K562 (cell line): ENCODE results near the gene KLK3. TPM values are rescaled to one million over a fixed set of nuclear protein-coding genes. Genes with fewer than 3 reads are reported as not detected.
A peak's percentile ranks its signal among the peaks of the same experiment; 100 is the strongest.

Source experiments
- ARID2 ChIP-seq: fragments of 450-650 bp; IDR thresholded peaks from 2 replicates; pipeline ENCODE4 v1.6.1; 2017; ENCODE audit warnings: antibody characterized with exemption, mild to moderate bottlenecking
- ATF7 ChIP-seq: fragments of 450-650 bp; IDR thresholded peaks from 2 replicates; pipeline ENCODE4 v1.7.1; 2014; ENCODE audit warnings: mild to moderate bottlenecking, moderate library complexity
- BCL6 ChIP-seq: fragments of 250-450 bp; sonication (Bioruptor Pico); IDR thresholded peaks from 2 replicates; pipeline ENCODE4 v1.4.0; 2020
- BRF1 ChIP-seq: IDR thresholded peaks from 3 replicates; pipeline ENCODE4 v1.6.1; 2011; ENCODE audit warnings: borderline replicate concordance, mild to moderate bottlenecking; ENCODE audit not compliant: insufficient read length; ENCODE audit errors: extremely low read depth
- CBX8 ChIP-seq: fragments of 200-600 bp; sonication (generic); IDR thresholded peaks from 2 replicates; pipeline ENCODE4 v1.6.1; 2012; ENCODE audit warnings: borderline replicate concordance, mixed run types, low read depth, mild to moderate bottlenecking, moderate library complexity, mixed read lengths, low read length, control low read depth, inconsistent platforms; ENCODE audit not compliant: poor library complexity, severe bottlenecking; ENCODE audit errors: extremely low read depth
- CC2D1A ChIP-seq: fragments of 450-650 bp; IDR thresholded peaks from 2 replicates; pipeline ENCODE4 v1.6.1; 2017; ENCODE audit warnings: mild to moderate bottlenecking
- DDX20 ChIP-seq: fragments of 450-650 bp; IDR thresholded peaks from 2 replicates; pipeline ENCODE4 v1.6.1; 2016; ENCODE audit warnings: missing genetic modification characterization, low read depth, mild to moderate bottlenecking, missing compliant biosample characterization, moderate library complexity
- NFXL1 ChIP-seq: fragments of 450-650 bp; formaldehyde crosslinking; IDR thresholded peaks from 2 replicates; pipeline ENCODE4 v1.4.0; 2021; ENCODE audit warnings: mild to moderate bottlenecking
- RAD51 ChIP-seq: fragments of 450-650 bp; IDR thresholded peaks from 2 replicates; pipeline ENCODE4 v1.7.1; 2016; ENCODE audit warnings: low read depth, mild to moderate bottlenecking, borderline replicate concordance
- SP1 ChIP-seq: sonication (generic); formaldehyde crosslinking; IDR thresholded peaks from 2 replicates; pipeline ENCODE4 v1.8.1; 2022; ENCODE audit warnings: mild to moderate bottlenecking, missing genetic modification reagents
- SRSF9 ChIP-seq: fragments of 200-400 bp; formaldehyde crosslinking; IDR thresholded peaks from 2 replicates; pipeline ENCODE4 v1.6.1; 2017; ENCODE audit warnings: low read depth, low read length, borderline replicate concordance
- ZNF408 ChIP-seq: fragments of 250-450 bp; sonication (Bioruptor Pico); IDR thresholded peaks from 2 replicates; pipeline ENCODE4 v1.4.0; 2020; ENCODE audit warnings: low read depth, mild to moderate bottlenecking, moderate library complexity
- polyA plus RNA-seq, 8 experiments: library from polyadenylated mRNA; depleted of rRNA in 4 of 8; stranded (reverse) in 5 of 8; unstranded in 3 of 8; fragments of >200 nt; fragmentation: Nextera tagmentation in 2 of 8; fragmentation: Illumina TruSeq in 1 of 8; extraction: Ambion mirVana in 2 of 8; extraction: Trizol in 1 of 8; gene quantifications; 2 replicates each; pipeline versions ENCODE4 v1.2.1 to v1.2.3, GENCODE V29; 2011 to 2014; ENCODE audit warnings: inconsistent platforms in 1 of 8, missing spikeins in 1 of 8
- total RNA-seq, 7 experiments: library from RNA; depleted of rRNA in 6 of 7; stranded (reverse); fragments of >200 nt in 6 of 7; fragmentation: Illumina TruSeq in 2 of 7; extraction: Trizol in 2 of 7; gene quantifications; 2 replicates each; pipeline versions ENCODE4 v1.2.1 to v1.2.3, GENCODE V29; 2011 to 2021; ENCODE audit warnings: low replicate concordance in 1 of 7
- TF ChIP-seq, protein P1 (sequence below), 2 experiments: fragments of 450-650 bp in 1 of 2; IDR thresholded peaks; 2 replicates each; pipeline ENCODE4 v1.6.1; 2011 to 2017; ENCODE audit warnings: low read depth in 2 of 2, antibody characterized with exemption in 1 of 2, borderline replicate concordance in 1 of 2, low read length in 1 of 2, mild to moderate bottlenecking in 1 of 2, mixed read lengths in 1 of 2; ENCODE audit not compliant: control insufficient read depth in 1 of 2
- TF ChIP-seq, protein P2 (sequence below), 2 experiments: fragments of 250-450 bp in 1 of 2; fragments of 450-650 bp in 1 of 2; sonication (Bioruptor Pico) in 1 of 2; IDR thresholded peaks; 2 replicates each; pipeline versions ENCODE4 v1.6.1 to v1.8.0; 2016 to 2021; ENCODE audit warnings: mild to moderate bottlenecking in 2 of 2, moderate library complexity in 2 of 2, missing compliant biosample characterization in 1 of 2, missing genetic modification characterization in 1 of 2
- TF ChIP-seq, protein P3 (sequence below): fragments of 250-450 bp; sonication (Bioruptor Pico); IDR thresholded peaks from 2 replicates; pipeline ENCODE4 v1.8.0; 2021; ENCODE audit warnings: moderate library complexity, mild to moderate bottlenecking, inconsistent platforms
- TF ChIP-seq, protein P4 (sequence below): fragments of 450-650 bp; IDR thresholded peaks from 2 replicates; pipeline ENCODE4 v1.6.1; 2017; ENCODE audit warnings: antibody characterized with exemption, mild to moderate bottlenecking

KLK3 gene
- total and polyA plus RNA-seq, 9 of the 15 experiments (the other 6 are each of a cell fraction or from before 2014, with no cell fraction given) = not detected

DNA sequence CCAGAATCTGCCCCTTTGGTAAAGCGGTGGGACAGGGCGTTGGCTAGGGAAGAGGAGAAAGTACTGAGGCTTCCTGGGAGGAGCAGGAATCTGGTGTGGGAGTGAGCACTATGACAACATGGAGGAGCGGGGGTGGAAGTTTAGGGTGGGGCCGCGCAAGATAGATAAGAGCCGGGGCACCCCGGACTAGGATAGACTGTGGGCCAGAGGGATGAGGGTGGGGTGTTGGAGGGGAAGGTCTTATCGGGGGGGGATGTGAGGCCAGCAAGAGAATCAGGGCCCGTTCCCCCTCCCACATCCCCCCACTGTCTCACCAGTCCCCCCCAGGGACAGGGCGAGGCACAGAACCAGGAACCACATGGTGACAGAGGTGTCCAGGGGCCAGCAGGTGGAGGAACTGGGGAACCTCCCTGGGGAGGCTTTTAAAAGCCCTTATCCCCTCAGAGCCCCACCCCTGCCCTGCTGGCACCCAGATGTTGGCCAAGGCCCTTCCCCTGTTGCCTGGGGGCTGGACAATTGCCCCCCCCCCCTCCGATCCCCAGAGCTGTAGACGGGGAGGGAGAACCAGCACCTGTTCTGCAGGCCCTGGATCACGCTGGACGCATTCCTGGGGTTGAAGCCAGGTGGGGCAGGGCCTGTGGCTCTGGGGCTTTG, 31.2 kb upstream of the KLK3 start, which contains the start of gene KLK1 (continued):
- TF ChIP-seq, protein P1, sequence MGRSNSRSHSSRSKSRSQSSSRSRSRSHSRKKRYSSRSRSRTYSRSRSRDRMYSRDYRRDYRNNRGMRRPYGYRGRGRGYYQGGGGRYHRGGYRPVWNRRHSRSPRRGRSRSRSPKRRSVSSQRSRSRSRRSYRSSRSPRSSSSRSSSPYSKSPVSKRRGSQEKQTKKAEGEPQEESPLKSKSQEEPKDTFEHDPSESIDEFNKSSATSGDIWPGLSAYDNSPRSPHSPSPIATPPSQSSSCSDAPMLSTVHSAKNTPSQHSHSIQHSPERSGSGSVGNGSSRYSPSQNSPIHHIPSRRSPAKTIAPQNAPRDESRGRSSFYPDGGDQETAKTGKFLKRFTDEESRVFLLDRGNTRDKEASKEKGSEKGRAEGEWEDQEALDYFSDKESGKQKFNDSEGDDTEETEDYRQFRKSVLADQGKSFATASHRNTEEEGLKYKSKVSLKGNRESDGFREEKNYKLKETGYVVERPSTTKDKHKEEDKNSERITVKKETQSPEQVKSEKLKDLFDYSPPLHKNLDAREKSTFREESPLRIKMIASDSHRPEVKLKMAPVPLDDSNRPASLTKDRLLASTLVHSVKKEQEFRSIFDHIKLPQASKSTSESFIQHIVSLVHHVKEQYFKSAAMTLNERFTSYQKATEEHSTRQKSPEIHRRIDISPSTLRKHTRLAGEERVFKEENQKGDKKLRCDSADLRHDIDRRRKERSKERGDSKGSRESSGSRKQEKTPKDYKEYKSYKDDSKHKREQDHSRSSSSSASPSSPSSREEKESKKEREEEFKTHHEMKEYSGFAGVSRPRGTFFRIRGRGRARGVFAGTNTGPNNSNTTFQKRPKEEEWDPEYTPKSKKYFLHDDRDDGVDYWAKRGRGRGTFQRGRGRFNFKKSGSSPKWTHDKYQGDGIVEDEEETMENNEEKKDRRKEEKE (IDR thresholded peaks at IDR 0.05; ENCODE audit: borderline replicate concordance in 1 of 2, control insufficient read depth in 1 of 2, low read depth in 2 of 2, low read length in 1 of 2) = no peak
- TF ChIP-seq RAD51 (no peak), SP1 (no peak), BRF1 (no peak), SRSF9 (no peak), ARID2 (no peak), NFXL1 (no peak), BCL6 (no peak), ATF7 (peak; percentile 60; the same call in 1 of the 2 replicates), ZNF408 (CRISPR knock-in tag) (no peak), CC2D1A (no peak), CBX8 (no peak), DDX20 (no peak)
- TF ChIP-seq, protein P2, sequence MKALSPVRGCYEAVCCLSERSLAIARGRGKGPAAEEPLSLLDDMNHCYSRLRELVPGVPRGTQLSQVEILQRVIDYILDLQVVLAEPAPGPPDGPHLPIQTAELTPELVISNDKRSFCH (CRISPR knock-in tag; IDR thresholded peaks at IDR 0.05) = no peak
- TF ChIP-seq, protein P2 (tag; IDR thresholded peaks at IDR 0.05) = no peak
- TF ChIP-seq, protein P3, sequence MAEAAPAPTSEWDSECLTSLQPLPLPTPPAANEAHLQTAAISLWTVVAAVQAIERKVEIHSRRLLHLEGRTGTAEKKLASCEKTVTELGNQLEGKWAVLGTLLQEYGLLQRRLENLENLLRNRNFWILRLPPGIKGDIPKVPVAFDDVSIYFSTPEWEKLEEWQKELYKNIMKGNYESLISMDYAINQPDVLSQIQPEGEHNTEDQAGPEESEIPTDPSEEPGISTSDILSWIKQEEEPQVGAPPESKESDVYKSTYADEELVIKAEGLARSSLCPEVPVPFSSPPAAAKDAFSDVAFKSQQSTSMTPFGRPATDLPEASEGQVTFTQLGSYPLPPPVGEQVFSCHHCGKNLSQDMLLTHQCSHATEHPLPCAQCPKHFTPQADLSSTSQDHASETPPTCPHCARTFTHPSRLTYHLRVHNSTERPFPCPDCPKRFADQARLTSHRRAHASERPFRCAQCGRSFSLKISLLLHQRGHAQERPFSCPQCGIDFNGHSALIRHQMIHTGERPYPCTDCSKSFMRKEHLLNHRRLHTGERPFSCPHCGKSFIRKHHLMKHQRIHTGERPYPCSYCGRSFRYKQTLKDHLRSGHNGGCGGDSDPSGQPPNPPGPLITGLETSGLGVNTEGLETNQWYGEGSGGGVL (CRISPR knock-in tag) = no peak
- TF ChIP-seq, protein P4, sequence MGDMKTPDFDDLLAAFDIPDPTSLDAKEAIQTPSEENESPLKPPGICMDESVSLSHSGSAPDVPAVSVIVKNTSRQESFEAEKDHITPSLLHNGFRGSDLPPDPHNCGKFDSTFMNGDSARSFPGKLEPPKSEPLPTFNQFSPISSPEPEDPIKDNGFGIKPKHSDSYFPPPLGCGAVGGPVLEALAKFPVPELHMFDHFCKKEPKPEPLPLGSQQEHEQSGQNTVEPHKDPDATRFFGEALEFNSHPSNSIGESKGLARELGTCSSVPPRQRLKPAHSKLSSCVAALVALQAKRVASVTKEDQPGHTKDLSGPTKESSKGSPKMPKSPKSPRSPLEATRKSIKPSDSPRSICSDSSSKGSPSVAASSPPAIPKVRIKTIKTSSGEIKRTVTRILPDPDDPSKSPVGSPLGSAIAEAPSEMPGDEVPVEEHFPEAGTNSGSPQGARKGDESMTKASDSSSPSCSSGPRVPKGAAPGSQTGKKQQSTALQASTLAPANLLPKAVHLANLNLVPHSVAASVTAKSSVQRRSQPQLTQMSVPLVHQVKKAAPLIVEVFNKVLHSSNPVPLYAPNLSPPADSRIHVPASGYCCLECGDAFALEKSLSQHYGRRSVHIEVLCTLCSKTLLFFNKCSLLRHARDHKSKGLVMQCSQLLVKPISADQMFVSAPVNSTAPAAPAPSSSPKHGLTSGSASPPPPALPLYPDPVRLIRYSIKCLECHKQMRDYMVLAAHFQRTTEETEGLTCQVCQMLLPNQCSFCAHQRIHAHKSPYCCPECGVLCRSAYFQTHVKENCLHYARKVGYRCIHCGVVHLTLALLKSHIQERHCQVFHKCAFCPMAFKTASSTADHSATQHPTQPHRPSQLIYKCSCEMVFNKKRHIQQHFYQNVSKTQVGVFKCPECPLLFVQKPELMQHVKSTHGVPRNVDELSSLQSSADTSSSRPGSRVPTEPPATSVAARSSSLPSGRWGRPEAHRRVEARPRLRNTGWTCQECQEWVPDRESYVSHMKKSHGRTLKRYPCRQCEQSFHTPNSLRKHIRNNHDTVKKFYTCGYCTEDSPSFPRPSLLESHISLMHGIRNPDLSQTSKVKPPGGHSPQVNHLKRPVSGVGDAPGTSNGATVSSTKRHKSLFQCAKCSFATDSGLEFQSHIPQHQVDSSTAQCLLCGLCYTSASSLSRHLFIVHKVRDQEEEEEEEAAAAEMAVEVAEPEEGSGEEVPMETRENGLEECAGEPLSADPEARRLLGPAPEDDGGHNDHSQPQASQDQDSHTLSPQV = no peak
